ENCODE measurements around the gene GSG1L. TPM values are rescaled to one million over a fixed set of nuclear protein-coding genes. Genes with fewer than 3 reads are reported as not detected.

GSG1L gene
- total RNA-seq, 1 donor from 2014 or later = 1.6 TPM

DNA sequence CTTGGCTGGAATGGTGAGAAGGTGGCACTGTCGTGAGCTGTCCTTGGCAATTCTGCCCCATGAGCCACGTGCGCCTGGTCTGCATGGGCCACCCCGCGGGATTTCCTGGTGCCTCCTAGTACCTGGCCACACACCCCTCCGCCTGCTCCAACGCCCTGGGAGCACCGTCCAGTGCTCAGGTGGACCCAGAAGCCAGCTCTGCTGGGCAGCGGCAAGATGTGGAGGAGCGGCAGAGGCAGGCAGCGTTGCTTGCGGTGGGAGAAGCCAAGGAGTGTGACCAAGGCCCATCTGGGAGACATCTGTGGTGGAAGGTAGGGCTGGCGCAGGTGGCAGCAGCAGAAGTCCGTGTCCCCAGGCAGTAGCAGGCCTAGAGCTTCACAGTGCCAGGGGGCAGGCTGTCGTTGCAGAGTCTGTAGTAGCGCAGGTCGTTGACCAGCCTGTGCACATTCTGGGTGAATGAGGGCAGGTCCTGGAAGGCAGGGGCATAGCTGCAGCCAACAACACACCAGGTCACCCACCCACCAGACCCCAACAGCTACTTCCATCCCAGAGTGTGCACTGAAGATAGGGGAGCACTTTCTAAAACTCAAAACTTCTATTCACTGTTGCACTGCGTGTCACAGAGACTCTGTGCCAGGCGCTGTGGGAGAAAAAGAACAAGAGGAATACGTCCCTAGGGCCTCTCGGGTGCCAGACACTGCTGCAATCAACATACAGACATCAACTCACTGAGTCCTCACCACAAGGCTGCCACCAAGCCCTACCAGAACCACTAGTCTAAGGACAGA, 34.9 kb upstream of the GSG1L start:
- TF ChIP-seq, protein P1, sequence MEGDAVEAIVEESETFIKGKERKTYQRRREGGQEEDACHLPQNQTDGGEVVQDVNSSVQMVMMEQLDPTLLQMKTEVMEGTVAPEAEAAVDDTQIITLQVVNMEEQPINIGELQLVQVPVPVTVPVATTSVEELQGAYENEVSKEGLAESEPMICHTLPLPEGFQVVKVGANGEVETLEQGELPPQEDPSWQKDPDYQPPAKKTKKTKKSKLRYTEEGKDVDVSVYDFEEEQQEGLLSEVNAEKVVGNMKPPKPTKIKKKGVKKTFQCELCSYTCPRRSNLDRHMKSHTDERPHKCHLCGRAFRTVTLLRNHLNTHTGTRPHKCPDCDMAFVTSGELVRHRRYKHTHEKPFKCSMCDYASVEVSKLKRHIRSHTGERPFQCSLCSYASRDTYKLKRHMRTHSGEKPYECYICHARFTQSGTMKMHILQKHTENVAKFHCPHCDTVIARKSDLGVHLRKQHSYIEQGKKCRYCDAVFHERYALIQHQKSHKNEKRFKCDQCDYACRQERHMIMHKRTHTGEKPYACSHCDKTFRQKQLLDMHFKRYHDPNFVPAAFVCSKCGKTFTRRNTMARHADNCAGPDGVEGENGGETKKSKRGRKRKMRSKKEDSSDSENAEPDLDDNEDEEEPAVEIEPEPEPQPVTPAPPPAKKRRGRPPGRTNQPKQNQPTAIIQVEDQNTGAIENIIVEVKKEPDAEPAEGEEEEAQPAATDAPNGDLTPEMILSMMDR (IDR thresholded peaks at IDR 0.05) = no peak

DNA sequence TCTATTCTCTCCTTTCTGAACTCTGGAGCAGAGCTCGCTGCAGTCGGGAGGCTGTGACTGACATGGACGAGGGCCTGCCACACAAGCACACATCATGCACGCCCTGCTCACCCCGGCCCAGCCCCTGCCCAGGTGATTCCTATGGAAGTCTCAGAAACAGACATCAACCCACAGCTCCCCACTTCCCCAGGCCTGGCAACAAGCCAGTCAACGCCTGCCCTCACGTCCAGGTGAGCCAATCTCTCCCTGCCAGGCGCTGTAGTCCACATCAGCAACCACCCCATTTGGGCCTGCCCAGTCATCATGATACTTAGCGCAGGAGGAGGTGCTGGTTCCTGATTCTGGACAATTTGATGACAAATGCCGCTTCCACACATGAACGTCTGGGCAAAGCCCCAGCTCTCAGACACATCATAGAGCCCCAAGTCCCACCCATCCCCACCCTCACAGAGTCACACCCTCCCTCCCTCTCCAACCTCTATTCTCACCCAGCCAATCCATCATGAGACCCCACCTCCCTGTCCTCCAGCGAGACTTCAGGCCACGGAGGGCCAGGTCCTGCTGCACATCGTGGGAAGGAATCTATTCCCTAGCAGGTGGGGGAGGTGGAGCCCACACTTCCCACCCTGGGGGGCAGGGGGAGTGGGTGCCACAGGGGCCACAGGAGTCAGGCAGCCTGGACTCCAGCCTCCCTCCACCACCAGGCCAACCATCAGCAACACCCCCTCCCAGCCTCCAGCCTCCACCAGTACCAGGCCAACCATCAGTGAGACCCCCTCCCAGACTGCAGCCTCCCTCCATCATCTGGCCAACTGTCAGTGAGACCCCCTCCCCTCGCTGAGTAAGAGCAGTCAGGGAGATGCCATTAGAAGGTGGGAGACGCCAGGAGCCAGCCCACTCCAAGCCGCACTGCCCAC, 33.7 kb upstream of the GSG1L start:
- Histone ChIP-seq H3K27me3 (no peaks in the 10 kb centered on the region), H3K9me3 (no peaks in the 10 kb centered on the region), H3K4me1 (no peaks in the 10 kb centered on the region), H3K4me3 (no peak overlapping the region), H3K36me3 (peaks cover 46% of the 10 kb centered on the region), H3K27ac (no peak overlapping the region)
- DNase-seq (peak; percentile 59), ATAC-seq (no peak)
- intact Hi-C loops (cut with DNase I) = no loop called here
- TF ChIP-seq, protein P1 (IDR thresholded peaks at IDR 0.05) = no peak

More for the DNA sequence above, 34.9 kb upstream of the GSG1L start:
- no peak overlapping the region for H3K4me3 ChIP-seq
- DNase-seq (peak; percentile 59), ATAC-seq (no peak)
- no peaks in the 10 kb centered on the region for H3K4me1 ChIP-seq
- intact Hi-C loops (cut with DNase I) = no loop called here
- no peak overlapping the region for H3K27ac ChIP-seq
- peaks cover 57% of the 10 kb centered on the region for H3K36me3 ChIP-seq
- no peaks in the 10 kb centered on the region for H3K9me3 ChIP-seq
- H3K27me3 ChIP-seq = no peaks in the 10 kb centered on the region

DNA sequence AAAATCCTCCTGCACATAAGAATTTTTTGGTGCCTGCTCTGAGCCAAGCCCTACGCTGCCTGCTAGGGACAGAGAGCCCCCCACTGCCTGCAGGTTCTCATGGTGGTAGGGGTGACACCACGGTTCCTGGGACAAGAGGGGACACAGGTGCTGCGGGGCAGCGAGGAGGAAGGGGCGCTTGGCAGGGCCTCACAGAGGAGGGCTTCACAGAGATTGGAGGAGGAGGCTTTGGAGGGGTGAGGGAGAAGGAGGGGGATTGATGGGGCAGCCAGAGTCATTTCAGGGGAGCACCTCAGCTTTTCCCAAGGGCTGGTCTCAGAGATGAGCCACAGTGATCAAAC, 29.8 kb upstream of the GSG1L start:
- Histone ChIP-seq H3K27ac (peak overlapping the region; percentile 24), H3K4me3 (no peak overlapping the region), H3K4me1 (no peaks in the 10 kb centered on the region), H3K27me3 (no peaks in the 10 kb centered on the region), H3K9me3 (no peaks in the 10 kb centered on the region), H3K36me3 (peaks cover 7% of the 10 kb centered on the region)
- DNase-seq = no peak
- intact Hi-C loops (cut with DNase I) = no loop called here
- TF ChIP-seq, protein P1 (IDR thresholded peaks at IDR 0.05) = no peak
- ATAC-seq = no peak

DNA sequence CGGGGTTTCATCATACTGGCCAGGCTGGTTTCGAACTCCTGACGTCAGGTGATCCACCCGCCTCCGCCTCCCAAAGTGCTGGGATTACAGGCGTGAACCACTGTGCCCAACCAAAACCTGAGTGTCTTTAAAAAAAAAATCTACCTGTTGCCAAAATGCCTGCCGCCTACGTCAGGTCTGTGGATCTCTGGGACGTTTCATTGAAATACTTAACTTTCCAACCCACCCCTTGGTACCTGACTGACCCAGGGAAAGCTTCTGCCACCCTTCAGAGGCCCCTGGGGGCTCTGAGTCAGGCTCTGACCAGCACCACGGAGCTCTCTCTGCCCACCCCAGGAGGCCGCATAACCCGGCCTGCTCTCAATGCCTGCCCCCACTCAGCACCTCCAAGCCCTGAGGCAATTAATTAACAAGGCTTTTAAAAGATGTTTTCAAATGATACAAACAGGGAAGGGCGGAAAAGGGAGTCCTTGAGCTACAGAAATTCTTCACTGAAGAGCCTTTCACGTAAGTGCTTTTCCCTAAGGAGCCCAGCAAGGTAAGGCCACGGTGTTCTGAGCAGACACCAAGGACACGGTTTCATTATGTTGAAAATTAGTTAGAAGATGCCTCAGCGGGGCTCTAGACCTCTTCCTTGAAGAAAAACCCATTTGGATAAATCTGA, 29.3 kb upstream of the GSG1L start:
- Histone ChIP-seq H3K4me1 (no peaks in the 10 kb centered on the region), H3K9me3 (no peaks in the 10 kb centered on the region), H3K36me3 (peaks cover 2% of the 10 kb centered on the region), H3K4me3 (no peak overlapping the region), H3K27ac (peak overlapping the region; percentile 24), H3K27me3 (no peaks in the 10 kb centered on the region)
- TF ChIP-seq, protein P1 (IDR thresholded peaks at IDR 0.05) = no peak
- intact Hi-C loops (cut with DNase I) = no loop called here
- no peak for DNase-seq
- ATAC-seq = peak; percentile 63

DNA sequence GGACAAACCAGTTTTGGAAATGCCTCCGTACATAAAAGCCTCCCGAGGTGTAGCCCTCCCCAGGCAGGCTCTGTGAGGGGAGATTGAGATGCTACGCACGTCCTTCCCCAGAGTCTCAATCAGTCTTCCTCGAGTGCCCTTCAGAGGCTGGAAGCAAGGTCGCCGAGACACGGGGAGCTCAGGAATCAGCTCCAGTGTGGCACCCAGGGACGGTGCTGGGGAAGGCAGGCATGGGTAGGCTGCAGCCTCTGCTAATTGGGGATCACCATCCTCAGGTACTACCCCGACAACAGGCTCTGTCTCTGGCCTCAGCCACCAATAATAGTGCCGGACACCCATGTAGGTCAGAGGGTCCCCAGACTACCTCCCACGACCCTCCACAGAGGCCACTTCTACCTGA, 28.1 kb upstream of the GSG1L start:
- Histone ChIP-seq H3K9me3 (no peaks in the 10 kb centered on the region), H3K36me3 (no peaks in the 10 kb centered on the region), H3K4me1 (no peaks in the 10 kb centered on the region), H3K27me3 (no peaks in the 10 kb centered on the region), H3K4me3 (no peak overlapping the region), H3K27ac (no peak overlapping the region)
- no peak for ATAC-seq
- intact Hi-C loops (cut with DNase I) = no loop called here
- TF ChIP-seq, protein P1 (IDR thresholded peaks at IDR 0.05) = no peak
- no peak for DNase-seq

All from upper lobe of right lung (tissue), 1 donor.